Activated CD4-positive, alpha-beta T cell treated with anti-CD3 and anti-CD28 coated beads, Interleukin-2, amount 10 ng/mL, durations not matched to agents 7 days and 5 days (primary cell): ENCODE measurements around the gene SMAD7. TPM values are rescaled to one million over a fixed set of nuclear protein-coding genes. Genes with fewer than 3 reads are reported as not detected.

Source experiments
- CTCF ChIA-PET: fragments of 350-600 bp; sonication (Branson Sonifier 250); formaldehyde crosslinking; loops from one replicate; lab custom pipeline; 2021; ENCODE audit warnings: antibody characterized with exemption; lab: Charles Lee
- POLR2A ChIA-PET: fragments of 350-600 bp; sonication (Branson Sonifier 250); formaldehyde crosslinking; loops from one replicate; lab custom pipeline; 2021; ENCODE audit warnings: antibody characterized with exemption; lab: Charles Lee
- DNase-seq: peaks from one replicate; pipeline ENCODE4 v3.0.0-alpha.2; 2020
- H3K27ac Mint-ChIP-seq: one replicate; pipeline ENCODE4 v1.8.0; 2021; ENCODE audit warnings: mild to moderate bottlenecking, moderate library complexity, mixed read lengths
- H3K27me3 Mint-ChIP-seq: one replicate; pipeline ENCODE4 v1.8.0; 2021; ENCODE audit warnings: mixed read lengths
- H3K36me3 Mint-ChIP-seq: one replicate; pipeline ENCODE4 v1.8.0; 2021; ENCODE audit warnings: low read depth, mixed read lengths
- H3K4me1 Mint-ChIP-seq: one replicate; pipeline ENCODE4 v1.8.0; 2021; ENCODE audit warnings: mixed read lengths
- H3K4me3 Mint-ChIP-seq: one replicate; pipeline ENCODE4 v1.8.0; 2021; ENCODE audit warnings: mild to moderate bottlenecking, moderate library complexity, mixed read lengths
- H3K9me3 Mint-ChIP-seq: one replicate; pipeline ENCODE4 v1.8.0; 2021; ENCODE audit warnings: mixed read lengths
- total RNA-seq, 2 experiments: library from RNA; stranded (reverse); gene quantifications; one replicate each; pipeline ENCODE4 v1.2.3, GENCODE V29; 2021

SMAD7 gene
- total RNA-seq, 2 experiments from 2014 or later = 19.5 to 21.7 TPM

- Mint-ChIP-seq H3K4me1 (no peaks in the 10 kb centered on the region), H3K9me3 (no peaks in the 10 kb centered on the region), H3K27ac (no peak overlapping the region), H3K27me3 (no peaks in the 10 kb centered on the region), H3K4me3 (no peak overlapping the region), H3K36me3 (no peaks in the 10 kb centered on the region)
- DNase-seq = no peak
- POLR2A ChIA-PET = no interaction called here
- CTCF ChIA-PET = no interaction called here
These were observed 64.1 kb downstream of the SMAD7 start for GRCh38 chr18:48886520-48887293.

GRCh38 chr18:48885924-48886400 lies 64.8 kb downstream of the SMAD7 start:
- ChIA-PET CTCF (no interaction called here), POLR2A (no interaction called here)
- Mint-ChIP-seq H3K27ac (no peak overlapping the region), H3K9me3 (no peaks in the 10 kb centered on the region), H3K4me1 (peaks cover 1% of the 10 kb centered on the region), H3K4me3 (no peak overlapping the region), H3K27me3 (no peaks in the 10 kb centered on the region), H3K36me3 (no peaks in the 10 kb centered on the region)
- DNase-seq = no peak

- Mint-ChIP-seq H3K36me3 (no peaks in the 10 kb centered on the region), H3K4me1 (peaks cover 7% of the 10 kb centered on the region), H3K9me3 (no peaks in the 10 kb centered on the region), H3K27me3 (no peaks in the 10 kb centered on the region), H3K4me3 (no peak overlapping the region), H3K27ac (no peak overlapping the region)
- no peak for DNase-seq
- ChIA-PET POLR2A (no interaction called here), CTCF (interaction anchor here (1.3 kb wide), 1 partner anchor 16 kb away, joined by 3 read pairs; no protein-coding TSS in a partner anchor)
These were observed 65.4 kb downstream of the SMAD7 start for GRCh38 chr18:48885266-48885923.

- no peak for DNase-seq
- Mint-ChIP-seq H3K27ac (no peak overlapping the region), H3K36me3 (no peaks in the 10 kb centered on the region), H3K4me3 (no peak overlapping the region), H3K9me3 (no peaks in the 10 kb centered on the region), H3K4me1 (peaks cover 11% of the 10 kb centered on the region), H3K27me3 (peaks cover 1% of the 10 kb centered on the region)
- ChIA-PET CTCF (interaction anchor here (1.2 to 1.3 kb wide), 2 partner anchors 10 to 17 kb away, joined by 3 to 4 read pairs; no protein-coding TSS in a partner anchor), POLR2A (no interaction called here)
These were observed 66.0 kb downstream of the SMAD7 start for GRCh38 chr18:48884771-48885170.

- Mint-ChIP-seq H3K9me3 (no peaks in the 10 kb centered on the region), H3K27me3 (peaks cover 2% of the 10 kb centered on the region), H3K36me3 (no peaks in the 10 kb centered on the region), H3K27ac (no peak overlapping the region), H3K4me3 (no peak overlapping the region), H3K4me1 (peaks cover 11% of the 10 kb centered on the region)
- no peak for DNase-seq
- ChIA-PET CTCF (interaction anchor here (1.2 to 1.3 kb wide), 2 partner anchors 10 to 17 kb away, joined by 3 to 4 read pairs; no protein-coding TSS in a partner anchor), POLR2A (no interaction called here)
These were observed 66.5 kb downstream of the SMAD7 start for GRCh38 chr18:48884306-48884705.

GRCh38 chr18:48882379-48882778 lies 68.4 kb downstream of the SMAD7 start:
- H3K9me3 Mint-ChIP-seq = no peaks in the 10 kb centered on the region
- peaks cover 2% of the 10 kb centered on the region for H3K27me3 Mint-ChIP-seq
- ChIA-PET POLR2A (no interaction called here), CTCF (no interaction called here)
- no peak overlapping the region for H3K4me3 Mint-ChIP-seq
- no peak overlapping the region for H3K27ac Mint-ChIP-seq
- H3K4me1 Mint-ChIP-seq = peaks cover 11% of the 10 kb centered on the region
- no peaks in the 10 kb centered on the region for H3K36me3 Mint-ChIP-seq
- no peak for DNase-seq

GRCh38 chr18:48880931-48881330 lies 69.8 kb downstream of the SMAD7 start:
- peak overlapping the region; percentile 37 for H3K27ac Mint-ChIP-seq
- no peaks in the 10 kb centered on the region for H3K9me3 Mint-ChIP-seq
- ChIA-PET CTCF (no interaction called here), POLR2A (interaction anchor here (0.6 kb wide), 1 partner anchor 13 kb away, joined by 5 read pairs; no protein-coding TSS in a partner anchor)
- H3K4me1 Mint-ChIP-seq = peaks cover 11% of the 10 kb centered on the region
- H3K36me3 Mint-ChIP-seq = no peaks in the 10 kb centered on the region
- DNase-seq = no peak
- H3K27me3 Mint-ChIP-seq = peaks cover 2% of the 10 kb centered on the region
- H3K4me3 Mint-ChIP-seq = no peak overlapping the region

GRCh38 chr18:48879008-48879431 lies 71.7 kb downstream of the SMAD7 start:
- Mint-ChIP-seq H3K27ac (no peak overlapping the region), H3K4me1 (peaks cover 11% of the 10 kb centered on the region), H3K4me3 (no peak overlapping the region), H3K27me3 (peaks cover 2% of the 10 kb centered on the region), H3K36me3 (no peaks in the 10 kb centered on the region), H3K9me3 (no peaks in the 10 kb centered on the region)
- CTCF ChIA-PET = no interaction called here
- DNase-seq = no peak
- POLR2A ChIA-PET = no interaction called here

- Mint-ChIP-seq H3K4me3 (no peak overlapping the region), H3K27ac (no peak overlapping the region), H3K4me1 (peaks cover 11% of the 10 kb centered on the region), H3K9me3 (no peaks in the 10 kb centered on the region), H3K27me3 (peaks cover 2% of the 10 kb centered on the region), H3K36me3 (no peaks in the 10 kb centered on the region)
- no peak for DNase-seq
- CTCF ChIA-PET = interaction anchor here (1.3 to 2.1 kb wide), 2 partner anchors 10 to 13 kb away, joined by 4 to 6 read pairs; no protein-coding TSS in a partner anchor
- POLR2A ChIA-PET = no interaction called here
These were observed 72.3 kb downstream of the SMAD7 start for GRCh38 chr18:48878471-48878870.

GRCh38 chr18:48877941-48878340 lies 72.8 kb downstream of the SMAD7 start:
- ChIA-PET POLR2A (no interaction called here), CTCF (interaction anchor here (1.3 to 2.1 kb wide), 2 partner anchors 9 to 14 kb away, joined by 4 to 6 read pairs; no protein-coding TSS in a partner anchor)
- Mint-ChIP-seq H3K4me3 (no peak overlapping the region), H3K36me3 (no peaks in the 10 kb centered on the region), H3K4me1 (peaks cover 12% of the 10 kb centered on the region), H3K9me3 (no peaks in the 10 kb centered on the region), H3K27ac (no peak overlapping the region), H3K27me3 (peaks cover 2% of the 10 kb centered on the region)
- no peak for DNase-seq

GRCh38 chr18:48876590-48876989 lies 74.2 kb downstream of the SMAD7 start:
- Mint-ChIP-seq H3K27me3 (peaks cover 2% of the 10 kb centered on the region), H3K36me3 (no peaks in the 10 kb centered on the region), H3K4me3 (no peak overlapping the region), H3K4me1 (peaks cover 12% of the 10 kb centered on the region), H3K9me3 (no peaks in the 10 kb centered on the region), H3K27ac (no peak overlapping the region)
- ChIA-PET POLR2A (no interaction called here), CTCF (interaction anchor here (0.6 to 2.1 kb wide), 3 partner anchors 8 to 86 kb away, joined by 3 to 6 read pairs (median 4); no protein-coding TSS in a partner anchor)
- DNase-seq = no peak

GRCh38 chr18:48875942-48876511 lies 74.7 kb downstream of the SMAD7 start:
- peaks cover 12% of the 10 kb centered on the region for H3K4me1 Mint-ChIP-seq
- POLR2A ChIA-PET = no interaction called here

More at GRCh38 chr18:48875942-48876511, 74.7 kb downstream of the SMAD7 start:
- CTCF ChIA-PET = interaction anchor here (1.9 kb wide), 1 partner anchor 86 kb away, joined by 4 read pairs; no protein-coding TSS in a partner anchor
- H3K27ac Mint-ChIP-seq = no peak overlapping the region
- no peaks in the 10 kb centered on the region for H3K36me3 Mint-ChIP-seq
- no peaks in the 10 kb centered on the region for H3K9me3 Mint-ChIP-seq
- no peak overlapping the region for H3K4me3 Mint-ChIP-seq
- no peak for DNase-seq
- H3K27me3 Mint-ChIP-seq = peaks cover 2% of the 10 kb centered on the region
